Sigmoid colon (tissue), 7 donors: ENCODE data around the gene URGCP. TPM values are rescaled to one million over a fixed set of nuclear protein-coding genes. Genes with fewer than 3 reads are reported as not detected.

Experiments used
- DNase-seq: peaks from one replicate; pipeline ENCODE4 v3.0.0-alpha.2; 2019
- H3K27ac ChIP-seq, 4 donors: fragments of 200-600 bp; sonication (generic); one replicate each; pipeline ENCODE4 v1.5.1; 2016 to 2019; ENCODE audit warnings: mild to moderate bottlenecking in 1 of 4
- H3K27me3 ChIP-seq, 3 donors: fragments of 200-600 bp; sonication (generic); one replicate each; pipeline ENCODE4 v1.5.1; 2019; ENCODE audit warnings: mild to moderate bottlenecking in 1 of 3
- H3K36me3 ChIP-seq, 4 donors: fragments of 200-600 bp; sonication (generic); one replicate each; pipeline ENCODE4 v1.5.1; 2016 to 2019
- H3K4me1 ChIP-seq, 4 donors: fragments of 200-600 bp; sonication (generic); one replicate each; pipeline ENCODE4 v1.5.1; 2017 to 2019
- H3K4me3 ChIP-seq, 4 donors: fragments of 200-600 bp; sonication (generic); one replicate each; pipeline ENCODE4 v1.5.1; 2017 to 2019; ENCODE audit warnings: mild to moderate bottlenecking in 2 of 4, moderate library complexity in 1 of 4
- H3K9me3 ChIP-seq, 4 donors: fragments of 200-600 bp in 3 of 4; sonication (generic) in 3 of 4; one replicate each; pipeline versions ENCODE4 v1.5.1 to v1.6.1; 2013 to 2019
- CTCF ChIP-seq, 4 experiments: fragments of 450-650 bp in 3 of 4; fragments of 200-600 bp in 1 of 4; IDR thresholded peaks; one replicate each; pipeline ENCODE4 v1.5.1; 2016 to 2019; ENCODE audit warnings: antibody characterized with exemption in 4 of 4, mild to moderate bottlenecking in 3 of 4, moderate library complexity in 2 of 4
- EP300 ChIP-seq, 4 donors: sonication (generic); formaldehyde crosslinking; IDR thresholded peaks; one replicate each; pipeline ENCODE4 v1.6.1; 2017; ENCODE audit warnings: antibody characterized with exemption in 4 of 4
- POLR2A ChIP-seq, 2 donors: fragments of 450-650 bp; IDR thresholded peaks; one replicate each; pipeline ENCODE4 v1.6.1; 2016; ENCODE audit warnings: antibody characterized with exemption in 2 of 2, mild to moderate bottlenecking in 2 of 2, moderate library complexity in 2 of 2
- POLR2AphosphoS5 ChIP-seq, 4 donors: sonication (generic); formaldehyde crosslinking; IDR thresholded peaks; one replicate each; pipeline ENCODE4 v1.6.1; 2017; ENCODE audit warnings: antibody characterized with exemption in 4 of 4
- WGBS, 2 donors: extraction: QIAGEN DNeasy Blood & Tissue Kit; methylation state at CpG; one replicate each; pipeline ENCODE4 v1.1.7; 2013; 5-methylcytosine and 5-hydroxymethylcytosine counted together
- intact Hi-C: fragments of 100-400 bp; cut with DNase I; formaldehyde crosslinking; loops from one replicate; pipeline ENCODE4 v1.15.1; 2023
- polyA plus RNA-seq, 3 donors: library from polyadenylated mRNA; stranded (reverse); fragments of 200-250 nt; gene quantifications; one replicate each; pipeline ENCODE4 v1.2.3, GENCODE V29; 2013
- total RNA-seq, 4 donors: library from RNA; depleted of rRNA; stranded (reverse); fragments of >200 nt; gene quantifications; one replicate each; pipeline ENCODE4 v1.1.0, GENCODE V29; 2016
- donor health status: healthy with polysubstance abuse.
- donor health status: Bipolar disorder and iron deficiency.
- donor health status: healthy.

The URGCP gene
- total and polyA plus RNA-seq, 7 donors, result 18.0 to 32.7 (median 21.5) TPM

GRCh38 chr7:43870316-43870715, 36.1 kb downstream of the URGCP start:
- intact Hi-C loops, result loop anchor here (5.0 kb wide), 1 partner anchor 37 kb away; the partner anchor contains the start of gene URGCP
- WGBS, 2 donors, result 89 to 92% methylated on average over 4 of the region's 4 CpGs
- peaks cover 0 to 33% (median 24%) of the 10 kb centered on the region in 4 donors for H3K4me1 ChIP-seq
- TF ChIP-seq CTCF (IDR thresholded peaks at IDR 0.05), result no peak
- no peak for TF ChIP-seq POLR2A (IDR thresholded peaks at IDR 0.05)
- no peak for TF ChIP-seq POLR2AphosphoS5 (IDR thresholded peaks at IDR 0.05)
- no peak for TF ChIP-seq EP300 (IDR thresholded peaks at IDR 0.05)
- peak overlapping the region in 2 of 4 donors; percentile 97 to 99 for H3K4me3 ChIP-seq
- DNase-seq, result no peak
- H3K27ac ChIP-seq, result peak overlapping the region; percentile 87 to 94 (median 92)
- peaks cover 0 to 25% (median 10%) of the 10 kb centered on the region in 4 donors for H3K36me3 ChIP-seq
- H3K27me3 ChIP-seq, result no peaks in the 10 kb centered on the region
- no peaks in the 10 kb centered on the region for H3K9me3 ChIP-seq

GRCh38 chr7:43869867-43870240, 36.5 kb downstream of the URGCP start:
- WGBS, 2 donors, result 39 to 51% methylated on average over 13 of the region's 13 CpGs
- Histone ChIP-seq H3K36me3 (peaks cover 0 to 22% (median 10%) of the 10 kb centered on the region in 4 donors), H3K9me3 (no peaks in the 10 kb centered on the region), H3K27ac (peak overlapping the region; percentile 87 to 94 (median 92)), H3K27me3 (no peaks in the 10 kb centered on the region), H3K4me3 (peak overlapping the region; percentile 83 to 99 (median 90)), H3K4me1 (peaks cover 0 to 33% (median 24%) of the 10 kb centered on the region in 4 donors)
- intact Hi-C loops, result loop anchor here (1.0 to 5.0 kb wide), 2 partner anchors 37 to 56 kb away; partner anchors contain the start of genes UBE2D4 and URGCP
- DNase-seq, result peak; percentile 85
- TF ChIP-seq EP300 (IDR thresholded peaks at IDR 0.05), result peak in 1 of 4 donors; percentile 22
- TF ChIP-seq POLR2A (IDR thresholded peaks at IDR 0.05), result no peak
- no peak for TF ChIP-seq CTCF (IDR thresholded peaks at IDR 0.05)
- TF ChIP-seq POLR2AphosphoS5 (IDR thresholded peaks at IDR 0.05), result peak in 1 of 4 donors; percentile 28

GRCh38 chr7:43869006-43869866, 37.2 kb downstream of the URGCP start, which contains the start of gene MRPS24:
Gene MRPS24, minus strand, starts transcription at chr7:43869517. Its CDS starts 22 bp downstream, at chr7:43869495.
- H3K4me1 ChIP-seq, result peaks cover 0 to 33% (median 24%) of the 10 kb centered on the region in 4 donors
- peak within 1 kb of the TSS; percentile 87 to 94 (median 92) for H3K27ac ChIP-seq
- peak; percentile 97 for DNase-seq
- peaks cover 0 to 21% (median 7%) of the 10 kb centered on the region in 4 donors for H3K36me3 ChIP-seq
- H3K27me3 ChIP-seq, result no peaks in the 10 kb centered on the region
- no peaks in the 10 kb centered on the region for H3K9me3 ChIP-seq
- intact Hi-C loops, result loop anchor here (1.0 kb wide), 1 partner anchor 57 kb away; the partner anchor contains the start of gene UBE2D4
- H3K4me3 ChIP-seq, result peak within 1 kb of the TSS; percentile 83 to 99 (median 90)
- WGBS, 2 donors, result 0 to 1% methylated on average over 81 of the region's 81 CpGs
- no peak for TF ChIP-seq EP300 (IDR thresholded peaks at IDR 0.05)
- TF ChIP-seq POLR2A (IDR thresholded peaks at IDR 0.05), result peak; percentile 11 to 35
- TF ChIP-seq CTCF (IDR thresholded peaks at IDR 0.05), result no peak
- peak; percentile 60 to 86 (median 80) for TF ChIP-seq POLR2AphosphoS5 (IDR thresholded peaks at IDR 0.05)

GRCh38 chr7:43868681-43869005, 37.8 kb downstream of the URGCP start:
- H3K27ac ChIP-seq, result peak overlapping the region; percentile 87 to 94 (median 92)
- TF ChIP-seq POLR2A (IDR thresholded peaks at IDR 0.05) (no peak), EP300 (IDR thresholded peaks at IDR 0.05) (no peak), POLR2AphosphoS5 (IDR thresholded peaks at IDR 0.05) (no peak), CTCF (IDR thresholded peaks at IDR 0.05) (no peak)
- H3K4me1 ChIP-seq, result peaks cover 0 to 33% (median 24%) of the 10 kb centered on the region in 4 donors
- H3K27me3 ChIP-seq, result no peaks in the 10 kb centered on the region
- peaks cover 0 to 21% (median 7%) of the 10 kb centered on the region in 4 donors for H3K36me3 ChIP-seq
- DNase-seq, result no peak
- no peaks in the 10 kb centered on the region for H3K9me3 ChIP-seq
- peak overlapping the region; percentile 83 to 99 (median 90) for H3K4me3 ChIP-seq
- WGBS, 2 donors, result 1 to 3% methylated on average over 6 of the region's 6 CpGs
- intact Hi-C loops, result loop anchor here (1.0 kb wide), 1 partner anchor 58 kb away; the partner anchor contains the start of gene UBE2D4
